Astrocyte (in vitro differentiated cells and primary cell): ENCODE measurements around the gene GRIP1. TPM values are rescaled to one million over a fixed set of nuclear protein-coding genes. Genes with fewer than 3 reads are reported as not detected.

ENCODE experiments used
- DNase-seq: peaks from one replicate; pipeline ENCODE4 v3.0.0-alpha.2; 2010; ENCODE audit warnings: low read depth
- FAIRE-seq: peaks from 2 replicates; lab custom pipeline; 2011; peaks lifted over from hg19 to GRCh38; lab: Jason Lieb, UNC
- H2AFZ ChIP-seq: 2 replicates; pipeline ENCODE4 v1.6.0; 2012; ENCODE audit warnings: low read depth, low read length, inconsistent platforms
- H3K27ac ChIP-seq: 2 replicates; pipeline ENCODE4 v1.5.1; 2011; ENCODE audit warnings: low read depth, low read length, inconsistent platforms
- H3K27me3 ChIP-seq: 2 replicates; pipeline ENCODE4 v1.6.0; 2011; ENCODE audit warnings: low read length, inconsistent platforms; ENCODE audit not compliant: insufficient read depth
- H3K36me3 ChIP-seq: 2 replicates; pipeline ENCODE4 v1.5.1; 2011; ENCODE audit warnings: low read length, inconsistent platforms; ENCODE audit not compliant: insufficient read depth
- H3K4me1 ChIP-seq: 2 replicates; pipeline ENCODE4 v1.5.1; 2011; ENCODE audit warnings: low read length, inconsistent platforms; ENCODE audit not compliant: insufficient read depth
- H3K4me2 ChIP-seq: 2 replicates; pipeline ENCODE4 v1.6.0; 2012; ENCODE audit warnings: low read length, inconsistent platforms
- H3K4me3 ChIP-seq: 2 replicates; pipeline ENCODE4 v1.5.1; 2011; ENCODE audit warnings: low read depth, mild to moderate bottlenecking, low read length, inconsistent platforms; ENCODE audit not compliant: insufficient read depth
- H3K79me2 ChIP-seq: 2 replicates; pipeline ENCODE4 v1.6.0; 2012; ENCODE audit warnings: mild to moderate bottlenecking, low read length, inconsistent platforms; ENCODE audit not compliant: insufficient read depth
- H3K9ac ChIP-seq: 2 replicates; pipeline ENCODE4 v1.6.0; 2012; ENCODE audit warnings: mild to moderate bottlenecking, low read length, inconsistent platforms
- H3K9me3 ChIP-seq: 2 replicates; pipeline ENCODE4 v1.5.1; 2012; ENCODE audit warnings: low read depth, mild to moderate bottlenecking, low read length, inconsistent platforms; ENCODE audit not compliant: insufficient read depth
- H4K20me1 ChIP-seq: 2 replicates; pipeline ENCODE4 v1.6.0; 2012; ENCODE audit warnings: low read length, inconsistent platforms; ENCODE audit not compliant: insufficient read depth
- H3K27ac Mint-ChIP-seq: one replicate; pipeline ENCODE4 v1.8.0; 2021; ENCODE audit warnings: mild to moderate bottlenecking, mixed read lengths; ENCODE audit not compliant: unreplicated experiment
- H3K27me3 Mint-ChIP-seq: one replicate; pipeline ENCODE4 v1.8.0; 2021; ENCODE audit warnings: low read depth, mixed read lengths; ENCODE audit not compliant: unreplicated experiment
- H3K36me3 Mint-ChIP-seq: one replicate; pipeline ENCODE4 v1.8.0; 2021; ENCODE audit warnings: low read depth, mixed read lengths; ENCODE audit not compliant: unreplicated experiment
- H3K4me1 Mint-ChIP-seq: one replicate; pipeline ENCODE4 v1.8.0; 2021; ENCODE audit warnings: low read depth, mixed read lengths; ENCODE audit not compliant: unreplicated experiment
- H3K4me3 Mint-ChIP-seq: one replicate; pipeline ENCODE4 v1.8.0; 2021; ENCODE audit warnings: mild to moderate bottlenecking, moderate library complexity, mixed read lengths; ENCODE audit not compliant: unreplicated experiment
- H3K9me3 Mint-ChIP-seq: one replicate; pipeline ENCODE4 v1.8.0; 2021; ENCODE audit warnings: mild to moderate bottlenecking, mixed read lengths; ENCODE audit not compliant: unreplicated experiment
- EZH2 ChIP-seq: IDR thresholded peaks from 2 replicates; pipeline ENCODE4 v1.6.1; 2012; ENCODE audit warnings: mild to moderate bottlenecking, low read length, inconsistent platforms; ENCODE audit not compliant: insufficient read depth
- total RNA-seq: library from RNA; stranded (reverse); gene quantifications from 2 replicates; pipeline ENCODE4 v1.2.1, GENCODE V29; 2021
- TF ChIP-seq, protein P1 (sequence below): IDR thresholded peaks from 2 replicates; pipeline ENCODE4 v1.5.1; 2011; ENCODE audit warnings: low read depth, mild to moderate bottlenecking, inconsistent platforms, low read length, moderate library complexity; ENCODE audit not compliant: insufficient read depth

GRIP1 gene
- total RNA-seq, 1 donor from 2014 or later = 16.7 TPM

- Histone ChIP-seq H4K20me1 (no peaks in the 10 kb centered on the region), H3K4me1 (no peaks in the 10 kb centered on the region), H3K4me3 (no peak overlapping the region), H3K9me3 (no peaks in the 10 kb centered on the region), H3K36me3 (no peaks in the 10 kb centered on the region), H3K79me2 (no peaks in the 10 kb centered on the region), H2AFZ (no peak overlapping the region), H3K9ac (no peak overlapping the region), H3K4me2 (no peak overlapping the region), H3K27ac (no peak overlapping the region), H3K27me3 (no peaks in the 10 kb centered on the region)
- Mint-ChIP-seq H3K27me3 (no peaks in the 10 kb centered on the region), H3K4me3 (no peak overlapping the region), H3K4me1 (no peaks in the 10 kb centered on the region), H3K9me3 (no peaks in the 10 kb centered on the region), H3K36me3 (peaks cover under 1% of the 10 kb centered on the region), H3K27ac (no peak overlapping the region)
- no peak for FAIRE-seq
- TF ChIP-seq, protein P1, sequence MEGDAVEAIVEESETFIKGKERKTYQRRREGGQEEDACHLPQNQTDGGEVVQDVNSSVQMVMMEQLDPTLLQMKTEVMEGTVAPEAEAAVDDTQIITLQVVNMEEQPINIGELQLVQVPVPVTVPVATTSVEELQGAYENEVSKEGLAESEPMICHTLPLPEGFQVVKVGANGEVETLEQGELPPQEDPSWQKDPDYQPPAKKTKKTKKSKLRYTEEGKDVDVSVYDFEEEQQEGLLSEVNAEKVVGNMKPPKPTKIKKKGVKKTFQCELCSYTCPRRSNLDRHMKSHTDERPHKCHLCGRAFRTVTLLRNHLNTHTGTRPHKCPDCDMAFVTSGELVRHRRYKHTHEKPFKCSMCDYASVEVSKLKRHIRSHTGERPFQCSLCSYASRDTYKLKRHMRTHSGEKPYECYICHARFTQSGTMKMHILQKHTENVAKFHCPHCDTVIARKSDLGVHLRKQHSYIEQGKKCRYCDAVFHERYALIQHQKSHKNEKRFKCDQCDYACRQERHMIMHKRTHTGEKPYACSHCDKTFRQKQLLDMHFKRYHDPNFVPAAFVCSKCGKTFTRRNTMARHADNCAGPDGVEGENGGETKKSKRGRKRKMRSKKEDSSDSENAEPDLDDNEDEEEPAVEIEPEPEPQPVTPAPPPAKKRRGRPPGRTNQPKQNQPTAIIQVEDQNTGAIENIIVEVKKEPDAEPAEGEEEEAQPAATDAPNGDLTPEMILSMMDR = no peak
- TF ChIP-seq EZH2 = no peak
- DNase-seq = no peak
Measured at GRCh38 chr12:66449531-66449930, 229.3 kb downstream of the GRIP1 start.

- FAIRE-seq = no peak
- no peaks in the 10 kb centered on the region for H3K27me3 ChIP-seq
- no peak overlapping the region for H3K4me3 Mint-ChIP-seq
Measured at GRCh38 chr12:66447643-66448042, 231.2 kb downstream of the GRIP1 start.

GRCh38 chr12:66446276-66446675 is 232.6 kb downstream of the GRIP1 start:
- Histone ChIP-seq H3K9me3 (no peaks in the 10 kb centered on the region), H3K27ac (no peak overlapping the region), H3K9ac (no peak overlapping the region), H3K36me3 (no peaks in the 10 kb centered on the region), H4K20me1 (no peaks in the 10 kb centered on the region), H3K79me2 (no peaks in the 10 kb centered on the region), H3K4me3 (no peak overlapping the region), H3K4me2 (no peak overlapping the region), H3K27me3 (no peaks in the 10 kb centered on the region), H2AFZ (no peak overlapping the region), H3K4me1 (no peaks in the 10 kb centered on the region)
- FAIRE-seq (no peak), DNase-seq (no peak)
- no peaks in the 10 kb centered on the region for H3K4me1 Mint-ChIP-seq
- H3K27me3 Mint-ChIP-seq = no peaks in the 10 kb centered on the region
- TF ChIP-seq, protein P1 = no peak
- no peak for TF ChIP-seq EZH2
- no peak overlapping the region for H3K27ac Mint-ChIP-seq
- no peaks in the 10 kb centered on the region for H3K36me3 Mint-ChIP-seq
- no peaks in the 10 kb centered on the region for H3K9me3 Mint-ChIP-seq
- no peak overlapping the region for H3K4me3 Mint-ChIP-seq

More at GRCh38 chr12:66447643-66448042, 231.2 kb downstream of the GRIP1 start:
- no peak overlapping the region for H3K27ac ChIP-seq
- H3K9me3 Mint-ChIP-seq = no peaks in the 10 kb centered on the region
- no peak overlapping the region for H2AFZ ChIP-seq
- H3K4me1 Mint-ChIP-seq = no peaks in the 10 kb centered on the region
- TF ChIP-seq, protein P1 = no peak
- no peak for TF ChIP-seq EZH2
- no peak for DNase-seq
- H3K27me3 Mint-ChIP-seq = no peaks in the 10 kb centered on the region
- no peaks in the 10 kb centered on the region for H3K4me1 ChIP-seq
- no peaks in the 10 kb centered on the region for H3K79me2 ChIP-seq
- H4K20me1 ChIP-seq = no peaks in the 10 kb centered on the region
- no peak overlapping the region for H3K4me2 ChIP-seq
- H3K36me3 ChIP-seq = no peaks in the 10 kb centered on the region
- no peak overlapping the region for H3K4me3 ChIP-seq
- no peaks in the 10 kb centered on the region for H3K9me3 ChIP-seq
- H3K36me3 Mint-ChIP-seq = no peaks in the 10 kb centered on the region
- no peak overlapping the region for H3K9ac ChIP-seq
- H3K27ac Mint-ChIP-seq = no peak overlapping the region
